Endodermal cell (in vitro differentiated cells): ENCODE results near the gene DTNA. TPM values are rescaled to one million over a fixed set of nuclear protein-coding genes. Genes with fewer than 3 reads are reported as not detected.

Experiments used
- DNase-seq: peaks from one replicate; pipeline ENCODE4 v3.0.0-alpha.2; 2017
- H3K27ac ChIP-seq: 2 replicates; pipeline ENCODE4 v1.5.1; 2013; ENCODE audit warnings: mild to moderate bottlenecking, low read depth, low read length, moderate library complexity
- H3K27me3 ChIP-seq: 2 replicates; pipeline ENCODE4 v1.6.1; 2013; ENCODE audit warnings: mild to moderate bottlenecking, low read length, moderate library complexity; ENCODE audit not compliant: insufficient read depth, control insufficient read depth, poor library complexity, severe bottlenecking
- H3K36me3 ChIP-seq: 2 replicates; pipeline ENCODE4 v1.7.0; 2013; ENCODE audit warnings: mild to moderate bottlenecking, low read length, moderate library complexity; ENCODE audit not compliant: control insufficient read depth, insufficient read depth
- H3K4me1 ChIP-seq: one replicate; pipeline ENCODE4 v1.7.0; 2013; ENCODE audit warnings: low read length; ENCODE audit not compliant: control insufficient read depth, insufficient read depth
- H3K4me3 ChIP-seq: 2 replicates; pipeline ENCODE4 v1.5.1; 2013; ENCODE audit warnings: mild to moderate bottlenecking, low read length, moderate library complexity
- H3K9ac ChIP-seq: 2 replicates; pipeline ENCODE4 v1.6.1; 2013; ENCODE audit warnings: mild to moderate bottlenecking, low read length, moderate library complexity; ENCODE audit not compliant: poor library complexity, severe bottlenecking; ENCODE audit errors: extremely low read depth
- H3K9me3 ChIP-seq: 2 replicates; pipeline ENCODE4 v1.6.1; 2013; ENCODE audit warnings: mild to moderate bottlenecking, low read length, moderate library complexity; ENCODE audit not compliant: control insufficient read depth
- H3K27ac Mint-ChIP-seq: 2 replicates; pipeline ENCODE4 v1.8.0; 2020; ENCODE audit warnings: mixed read lengths
- H3K27me3 Mint-ChIP-seq: 2 replicates; pipeline ENCODE4 v1.8.0; 2021; ENCODE audit warnings: mild to moderate bottlenecking, mixed read lengths; ENCODE audit not compliant: insufficient read depth
- H3K36me3 Mint-ChIP-seq: 2 replicates; pipeline ENCODE4 v1.8.0; 2020; ENCODE audit warnings: low read depth, mixed read lengths
- H3K4me1 Mint-ChIP-seq: 2 replicates; pipeline ENCODE4 v1.8.0; 2020; ENCODE audit warnings: mixed read lengths
- H3K4me3 Mint-ChIP-seq: 2 replicates; pipeline ENCODE4 v1.8.0; 2020; ENCODE audit warnings: mild to moderate bottlenecking, moderate library complexity, mixed read lengths
- H3K9me3 Mint-ChIP-seq: 2 replicates; pipeline ENCODE4 v1.8.0; 2020; ENCODE audit warnings: mild to moderate bottlenecking, mixed read lengths
- CTCF ChIP-seq: fragments of 200-600 bp; sonication (generic); conservative IDR thresholded peaks from 2 replicates; pipeline ENCODE4 v1.5.0; 2021; ENCODE audit warnings: antibody characterized with exemption, mild to moderate bottlenecking
- WGBS, 2 experiments: methylation state at CpG; one replicate each; pipeline versions ENCODE4 v1.1.5 to v1.1.7; 2013; ENCODE audit warnings: missing lambda C conversion rate in 2 of 2, mixed read lengths in 1 of 2; ENCODE audit not compliant: insufficient coverage in 1 of 2, insufficient read length in 1 of 2; 5-methylcytosine and 5-hydroxymethylcytosine counted together
- total RNA-seq, 2 donors: library from RNA; stranded (reverse); fragmentation: NEBNext Ultra II Directional in 1 of 2; extraction: Animal tissue kit (Norgen Biotek cat#: 25700) in 1 of 2; gene quantifications; 2 replicates in 1 of 2; 3 replicates in 1 of 2; pipeline ENCODE4 v1.2.1, GENCODE V29; 2021

DTNA gene
- total RNA-seq, 2 donors from 2014 or later, result 45.6 to 51.6 TPM

GRCh38 chr18:34799291-34799690, 89.2 kb downstream of the DTNA start:
- no peak for DNase-seq
- Mint-ChIP-seq H3K27me3 (no peaks in the 10 kb centered on the region), H3K4me3 (no peak overlapping the region), H3K9me3 (no peaks in the 10 kb centered on the region), H3K4me1 (peaks cover 24% of the 10 kb centered on the region), H3K36me3 (peaks cover 4% of the 10 kb centered on the region), H3K27ac (no peak overlapping the region)
- H3K4me1 ChIP-seq, result no peaks in the 10 kb centered on the region
- H3K9me3 ChIP-seq, result no peaks in the 10 kb centered on the region
- H3K27ac ChIP-seq, result no peak overlapping the region
- peaks cover 8% of the 10 kb centered on the region for H3K36me3 ChIP-seq
- H3K27me3 ChIP-seq, result no peaks in the 10 kb centered on the region
- TF ChIP-seq CTCF, result no peak
- no peak overlapping the region for H3K9ac ChIP-seq
- no peak overlapping the region for H3K4me3 ChIP-seq
- 82% methylated on average over 2 of the region's 4 CpGs; no CpG with 5 or more reads in 1 of the 2 experiments for WGBS, 2 experiments

- Histone ChIP-seq H3K36me3 (peaks cover 8% of the 10 kb centered on the region), H3K4me1 (no peaks in the 10 kb centered on the region), H3K27ac (no peak overlapping the region), H3K27me3 (no peaks in the 10 kb centered on the region), H3K9ac (no peak overlapping the region), H3K4me3 (no peak overlapping the region), H3K9me3 (no peaks in the 10 kb centered on the region)
- Mint-ChIP-seq H3K36me3 (peaks cover 4% of the 10 kb centered on the region), H3K4me3 (no peak overlapping the region), H3K27ac (no peak overlapping the region), H3K9me3 (no peaks in the 10 kb centered on the region), H3K4me1 (peaks cover 14% of the 10 kb centered on the region), H3K27me3 (no peaks in the 10 kb centered on the region)
- no peak for TF ChIP-seq CTCF
- no peak for DNase-seq
- WGBS, 2 experiments, result 97 to 100% methylated on average over 1 of the region's 1 CpG
Observed at GRCh38 chr18:34800381-34800780, 90.3 kb downstream of the DTNA start.

GRCh38 chr18:34801774-34802173, 91.7 kb downstream of the DTNA start:
- no peak overlapping the region for H3K4me3 ChIP-seq
- no peaks in the 10 kb centered on the region for H3K9me3 Mint-ChIP-seq
- H3K4me3 Mint-ChIP-seq, result no peak overlapping the region
- H3K27me3 ChIP-seq, result no peaks in the 10 kb centered on the region
- no peak overlapping the region for H3K27ac Mint-ChIP-seq
- no peak overlapping the region for H3K9ac ChIP-seq
- WGBS, 2 experiments, result 94 to 100% methylated on average over 1 of the region's 2 CpGs
- peaks cover 2% of the 10 kb centered on the region for H3K36me3 Mint-ChIP-seq
- H3K4me1 ChIP-seq, result no peaks in the 10 kb centered on the region
- no peaks in the 10 kb centered on the region for H3K9me3 ChIP-seq
- H3K36me3 ChIP-seq, result no peaks in the 10 kb centered on the region
- no peaks in the 10 kb centered on the region for H3K27me3 Mint-ChIP-seq
- no peak for DNase-seq
- peaks cover 12% of the 10 kb centered on the region for H3K4me1 Mint-ChIP-seq
- no peak for TF ChIP-seq CTCF
- no peak overlapping the region for H3K27ac ChIP-seq
